Measurements from ENCODE around the gene FBLN5. TPM values are rescaled to one million over a fixed set of nuclear protein-coding genes. Genes with fewer than 3 reads are reported as not detected.

FBLN5 gene
- 25.0 and 26.1 TPM in 2 replicates for total RNA-seq (ENCODE audit: low replicate concordance)

GRCh38 chr14:91947475-91948184 lies at the start of gene FBLN5:
TSS of gene FBLN5 (minus strand) at chr14:91947694. CDS start at chr14:91947229, 465 bp downstream.

GRCh38 chr14:91867316-91867988 lies 80.0 kb downstream of the FBLN5 start, which contains the start of gene TC2N:
TSS of gene TC2N (minus strand) at chr14:91867536. CDS start at chr14:91813769, 53,767 bp downstream.

Other genes starting within 250 kb of the FBLN5 start
- 0.23 TPM in 1 of 2 replicates, not detected in the other for gene CATSPERB, start 215.6 kb downstream of the FBLN5 start, total RNA-seq (ENCODE audit: low replicate concordance)
- 0.08 and 0.12 TPM in 2 replicates for gene TC2N, start 80.2 kb downstream of the FBLN5 start, total RNA-seq (ENCODE audit: low replicate concordance)
- 18.8 and 24.3 TPM in 2 replicates for gene TRIP11, start 92.4 kb upstream of the FBLN5 start, total RNA-seq (ENCODE audit: low replicate concordance)
- 42.5 and 45.6 TPM in 2 replicates for gene ATXN3, start 158.9 kb upstream of the FBLN5 start, total RNA-seq (ENCODE audit: low replicate concordance)
- gene NDUFB1, start 174.0 kb upstream of the FBLN5 start, total RNA-seq (ENCODE audit: low replicate concordance) = 194 and 292 TPM in 2 replicates
- gene CPSF2, start 174.3 kb upstream of the FBLN5 start, total RNA-seq (ENCODE audit: low replicate concordance) = 20.1 and 32.3 TPM in 2 replicates